ENCODE measurements around the gene NOL6. TPM values are rescaled to one million over a fixed set of nuclear protein-coding genes. Genes with fewer than 3 reads are reported as not detected.

The NOL6 gene
- polyA plus RNA-seq, 1 donor (not counting 4 experiments of a cell fraction or from before 2014, with no cell fraction given): 63.6 TPM

- H3K4me3 ChIP-seq (ENCODE audit: control insufficient read depth in 2 of 3, extremely low read depth in 1 of 3, insufficient read depth in 2 of 3, low read depth in 1 of 3, low read length in 3 of 3): no peak overlapping the region
- TF ChIP-seq CTCF (optimal IDR thresholded peaks at IDR 0.05 in 1 of 3, IDR thresholded peaks at IDR 0.05 in 1 of 3, conservative IDR thresholded peaks at IDR 0.05 in 1 of 3; ENCODE audit: extremely low read depth in 1 of 3, insufficient read depth in 2 of 3, low read length in 3 of 3): no peak
- no peak for TF ChIP-seq EZH2 (IDR thresholded peaks at IDR 0.05; ENCODE audit: low read length)
- DNase-seq (ENCODE audit: low read depth, low spot score) (no peak), FAIRE-seq (no peak)
- H3K9ac ChIP-seq (ENCODE audit: control insufficient read depth, extremely low read depth, insufficient read depth, low read length): no peak overlapping the region
- H3K79me2 ChIP-seq (ENCODE audit: control insufficient read depth, insufficient read depth, low read length): no peaks in the 10 kb centered on the region
- H3K27ac ChIP-seq (ENCODE audit: control insufficient read depth, insufficient read depth, low read length): no peak overlapping the region
- H3K4me2 ChIP-seq (ENCODE audit: control insufficient read depth, extremely low read depth, insufficient read depth, low read depth, low read length): no peak overlapping the region
- dilution Hi-C loops (cut with MboI; ENCODE audit: extremely low pct_ligation_motif_present, low sequenced_read_pairs): no loop called here
- no peak overlapping the region for H2AFZ ChIP-seq (ENCODE audit: control insufficient read depth, low read length)
- H3K36me3 ChIP-seq (ENCODE audit: control insufficient read depth in 2 of 2, extremely low read depth in 1 of 2, insufficient read depth in 2 of 2, low read length in 2 of 2): no peaks in the 10 kb centered on the region
- H3K27me3 ChIP-seq (ENCODE audit: control insufficient read depth, extremely low read depth, insufficient read depth, low read length): no peaks in the 10 kb centered on the region
- H4K20me1 ChIP-seq (ENCODE audit: control insufficient read depth, extremely low read depth, insufficient read depth, low read length): no peaks in the 10 kb centered on the region
- no peaks in the 10 kb centered on the region for H3K9me1 ChIP-seq (ENCODE audit: control insufficient read depth, extremely low read depth, insufficient read depth, low read length)
- H3K4me1 ChIP-seq (ENCODE audit: control insufficient read depth, extremely low read depth, insufficient read depth, low read length): peaks cover 21% of the 10 kb centered on the region
- no peaks in the 10 kb centered on the region for H3K9me3 ChIP-seq (ENCODE audit: control insufficient read depth, low read depth, low read length)
These were observed 39.9 kb downstream of the NOL6 start for GRCh38 chr9:33433871-33434270.

- dilution Hi-C loops (cut with MboI; ENCODE audit: extremely low pct_ligation_motif_present, low sequenced_read_pairs): no loop called here
- Histone ChIP-seq H3K27ac (ENCODE audit: control insufficient read depth, insufficient read depth, low read length) (no peak overlapping the region), H3K27me3 (ENCODE audit: control insufficient read depth, extremely low read depth, insufficient read depth, low read length) (no peaks in the 10 kb centered on the region), H3K36me3 (ENCODE audit: control insufficient read depth in 2 of 2, extremely low read depth in 1 of 2, insufficient read depth in 2 of 2, low read length in 2 of 2) (no peaks in the 10 kb centered on the region), H3K9me3 (ENCODE audit: control insufficient read depth, low read depth, low read length) (no peaks in the 10 kb centered on the region), H3K9me1 (ENCODE audit: control insufficient read depth, extremely low read depth, insufficient read depth, low read length) (no peaks in the 10 kb centered on the region), H3K9ac (ENCODE audit: control insufficient read depth, extremely low read depth, insufficient read depth, low read length) (no peak overlapping the region), H2AFZ (ENCODE audit: control insufficient read depth, low read length) (no peak overlapping the region), H3K79me2 (ENCODE audit: control insufficient read depth, insufficient read depth, low read length) (no peaks in the 10 kb centered on the region), H3K4me1 (ENCODE audit: control insufficient read depth, extremely low read depth, insufficient read depth, low read length) (peaks cover 24% of the 10 kb centered on the region), H3K4me3 (ENCODE audit: control insufficient read depth in 2 of 3, extremely low read depth in 1 of 3, insufficient read depth in 2 of 3, low read depth in 1 of 3, low read length in 3 of 3) (no peak overlapping the region), H3K4me2 (ENCODE audit: control insufficient read depth, extremely low read depth, insufficient read depth, low read depth, low read length) (no peak overlapping the region), H4K20me1 (ENCODE audit: control insufficient read depth, extremely low read depth, insufficient read depth, low read length) (no peaks in the 10 kb centered on the region)
- TF ChIP-seq CTCF (optimal IDR thresholded peaks at IDR 0.05 in 1 of 3, IDR thresholded peaks at IDR 0.05 in 1 of 3, conservative IDR thresholded peaks at IDR 0.05 in 1 of 3; ENCODE audit: extremely low read depth in 1 of 3, insufficient read depth in 2 of 3, low read length in 3 of 3) (no peak), EZH2 (IDR thresholded peaks at IDR 0.05; ENCODE audit: low read length) (no peak)
- no peak for DNase-seq (ENCODE audit: low read depth, low spot score)
- FAIRE-seq: peak; percentile 23
These were observed 42.3 kb downstream of the NOL6 start for GRCh38 chr9:33431420-33431819.
